DMS79 treated with DMSO at 0.1 percent for 48 hours (cell line): ENCODE data around the gene CALD1.

Experiments
- DNase-seq: peaks from one replicate; lab custom pipeline; 2025; lab: John Stamatoyannopoulos, UW

CALD1 gene, protein sequence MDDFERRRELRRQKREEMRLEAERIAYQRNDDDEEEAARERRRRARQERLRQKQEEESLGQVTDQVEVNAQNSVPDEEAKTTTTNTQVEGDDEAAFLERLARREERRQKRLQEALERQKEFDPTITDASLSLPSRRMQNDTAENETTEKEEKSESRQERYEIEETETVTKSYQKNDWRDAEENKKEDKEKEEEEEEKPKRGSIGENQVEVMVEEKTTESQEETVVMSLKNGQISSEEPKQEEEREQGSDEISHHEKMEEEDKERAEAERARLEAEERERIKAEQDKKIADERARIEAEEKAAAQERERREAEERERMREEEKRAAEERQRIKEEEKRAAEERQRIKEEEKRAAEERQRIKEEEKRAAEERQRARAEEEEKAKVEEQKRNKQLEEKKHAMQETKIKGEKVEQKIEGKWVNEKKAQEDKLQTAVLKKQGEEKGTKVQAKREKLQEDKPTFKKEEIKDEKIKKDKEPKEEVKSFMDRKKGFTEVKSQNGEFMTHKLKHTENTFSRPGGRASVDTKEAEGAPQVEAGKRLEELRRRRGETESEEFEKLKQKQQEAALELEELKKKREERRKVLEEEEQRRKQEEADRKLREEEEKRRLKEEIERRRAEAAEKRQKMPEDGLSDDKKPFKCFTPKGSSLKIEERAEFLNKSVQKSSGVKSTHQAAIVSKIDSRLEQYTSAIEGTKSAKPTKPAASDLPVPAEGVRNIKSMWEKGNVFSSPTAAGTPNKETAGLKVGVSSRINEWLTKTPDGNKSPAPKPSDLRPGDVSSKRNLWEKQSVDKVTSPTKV

DNA sequence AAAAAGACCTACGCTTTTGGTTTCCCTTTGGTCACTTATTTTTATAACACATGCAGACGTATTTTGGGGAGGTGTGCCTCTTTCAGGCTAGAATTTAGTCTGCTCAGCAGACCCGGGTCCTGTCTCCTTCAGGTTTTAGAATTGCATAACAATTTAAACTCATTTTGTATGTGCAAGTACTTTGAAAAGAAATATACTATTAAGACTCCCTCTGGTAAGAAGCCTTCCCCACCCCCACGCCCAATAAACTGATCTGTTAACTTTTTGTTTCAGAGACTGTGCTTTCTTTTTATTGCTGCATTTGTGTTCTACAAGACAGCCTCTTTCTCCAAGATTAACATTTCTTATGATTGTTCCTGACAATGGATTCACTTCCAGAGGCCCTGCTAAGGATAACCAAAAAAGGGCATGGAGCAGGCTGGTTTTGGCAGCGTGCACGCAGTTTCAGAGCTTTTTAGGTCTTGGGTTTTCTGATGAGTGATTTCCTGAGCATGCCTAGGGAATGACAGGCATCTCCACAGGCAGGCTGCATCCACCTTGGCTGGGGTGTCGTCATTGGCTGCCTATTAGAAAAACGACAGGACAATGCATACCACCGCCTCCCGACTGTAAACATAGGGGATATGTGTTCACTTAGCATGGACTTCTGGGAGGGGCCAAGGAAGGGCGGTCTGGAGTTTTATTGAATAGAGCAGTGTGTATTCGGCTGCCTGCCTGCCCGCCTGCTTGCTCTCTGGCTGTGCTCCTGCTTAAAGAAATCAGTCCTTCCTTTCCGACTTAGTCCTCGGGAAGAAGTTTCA, at the start of gene CALD1:
CALD1 (plus strand) TSS at position 694 of the 800 bp plus-strand sequence. CDS start 88,100 bp downstream, outside the sequence.
- no peak for DNase-seq

DNA sequence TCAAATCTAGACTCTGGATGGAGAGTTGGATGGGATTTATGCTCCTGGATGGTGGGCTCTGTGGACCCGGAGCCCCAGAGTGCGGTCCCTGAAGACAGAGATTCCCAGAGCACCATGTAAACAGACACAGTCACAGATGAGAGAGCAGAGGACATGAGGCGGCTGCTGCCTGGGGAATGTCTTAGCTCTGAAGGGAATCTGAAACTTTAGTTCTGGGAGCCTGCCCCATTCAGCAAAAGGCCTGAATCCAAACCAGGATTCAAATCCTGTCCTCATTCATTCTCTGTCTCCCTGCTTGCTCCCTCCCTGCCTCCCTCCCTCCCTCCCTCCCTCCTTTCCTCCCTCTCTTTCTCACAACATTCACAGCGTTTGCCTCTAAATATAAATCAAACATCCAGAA, 49.5 kb upstream of the CALD1 start:
- DNase-seq, result no peak

DNA sequence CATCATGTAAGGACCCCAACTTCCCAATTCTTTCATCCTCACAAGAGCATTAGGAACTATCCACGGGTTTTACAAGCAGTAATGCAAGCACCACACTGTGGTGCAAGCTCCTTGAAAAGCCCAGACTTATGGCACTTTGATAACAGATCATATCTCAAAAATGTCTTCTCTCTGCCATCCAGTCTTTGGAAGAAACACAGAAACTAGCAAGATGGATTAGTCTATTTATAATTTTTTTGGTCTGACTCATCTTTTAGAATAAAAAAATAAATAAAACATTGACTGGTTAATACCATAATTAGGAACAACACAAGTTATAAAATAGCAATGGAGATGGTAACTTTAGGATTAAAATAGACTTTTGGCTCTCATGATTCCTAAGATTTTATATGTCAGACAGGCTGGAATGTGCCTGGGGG, 49.0 kb upstream of the CALD1 start:
- DNase-seq, result no peak

GRCh38 chr7:134731616-134732015, 47.8 kb upstream of the CALD1 start:
- no peak for DNase-seq

- DNase-seq, result no peak
These were observed 46.7 kb upstream of the CALD1 start for GRCh38 chr7:134732728-134733127.

DNA sequence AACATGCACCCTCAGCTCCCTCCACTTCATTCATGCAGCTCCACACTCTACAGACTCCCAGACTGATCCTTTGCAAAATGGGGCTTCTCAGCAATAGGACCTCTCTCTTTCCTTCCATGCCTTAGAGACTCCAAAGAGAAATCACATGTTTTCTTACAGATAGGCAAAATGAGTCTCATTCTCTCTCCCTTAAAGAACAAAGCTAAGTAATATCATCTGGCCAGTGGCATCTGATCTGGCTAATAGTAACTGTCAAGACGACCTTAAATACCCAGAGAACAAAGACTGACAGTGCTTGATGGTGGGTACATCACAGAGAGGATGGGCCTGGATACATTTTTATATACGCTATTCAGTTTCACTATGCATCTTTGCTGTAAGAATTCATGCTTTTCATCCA, 43.1 kb upstream of the CALD1 start:
- DNase-seq, result no peak

DNA sequence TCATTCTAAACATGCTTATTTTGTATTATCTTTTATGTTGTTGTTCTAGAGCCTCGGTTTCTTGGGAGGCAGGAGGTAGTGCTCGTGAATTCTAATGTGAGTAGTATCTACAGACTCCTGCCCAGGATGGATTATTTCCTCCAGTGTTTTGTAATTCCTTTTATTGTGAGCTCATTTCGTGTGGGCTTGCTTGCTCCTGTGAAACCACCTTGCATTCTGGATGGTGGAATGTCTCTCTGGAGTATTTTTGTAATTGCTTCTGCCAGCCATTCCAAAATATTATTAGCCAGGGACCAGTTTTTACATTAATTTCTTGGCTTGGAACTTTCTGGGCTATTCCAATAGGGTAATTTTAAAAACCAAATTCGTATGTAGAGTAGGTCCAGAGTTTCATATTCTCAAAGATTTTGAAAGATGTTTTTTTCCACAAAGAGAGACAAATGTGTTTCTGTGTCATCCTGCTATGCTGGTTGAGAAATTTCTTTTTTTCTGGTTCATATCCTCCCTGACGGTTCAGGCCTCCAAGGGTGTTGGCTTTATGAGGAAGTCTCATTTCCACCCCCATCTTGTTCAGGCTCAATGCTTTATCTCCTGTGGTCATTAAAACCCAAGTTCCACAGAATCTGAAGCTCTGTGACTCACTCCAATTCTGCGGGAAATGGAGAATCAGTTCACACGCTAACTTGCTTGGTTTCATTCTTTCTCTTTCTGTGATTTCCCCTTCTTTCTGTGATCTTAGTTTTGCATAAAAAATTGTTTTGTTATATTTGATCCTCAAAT, 41.7 kb upstream of the CALD1 start:
- no peak for DNase-seq

DNA sequence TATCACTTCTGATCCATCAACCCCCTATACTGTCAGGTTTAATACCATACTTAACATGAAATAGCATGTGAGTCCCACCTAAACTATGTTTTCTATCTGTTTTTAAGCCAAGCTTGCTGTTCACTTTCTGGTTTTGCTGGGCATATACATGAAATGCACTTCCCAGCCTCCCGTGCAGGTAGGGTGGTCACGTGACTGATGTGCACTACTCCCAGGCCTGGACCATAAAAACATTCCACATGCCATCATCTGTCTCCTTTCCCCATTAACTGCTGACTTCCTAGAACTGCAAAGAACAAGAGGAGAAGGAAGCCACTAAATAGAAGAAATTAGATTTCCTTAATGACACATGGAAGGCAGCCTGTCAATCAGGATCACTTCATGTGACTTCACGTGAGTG, 40.1 kb upstream of the CALD1 start:
- DNase-seq, result no peak

GRCh38 chr7:134740376-134740775, 39.1 kb upstream of the CALD1 start:
- no peak for DNase-seq

DNA sequence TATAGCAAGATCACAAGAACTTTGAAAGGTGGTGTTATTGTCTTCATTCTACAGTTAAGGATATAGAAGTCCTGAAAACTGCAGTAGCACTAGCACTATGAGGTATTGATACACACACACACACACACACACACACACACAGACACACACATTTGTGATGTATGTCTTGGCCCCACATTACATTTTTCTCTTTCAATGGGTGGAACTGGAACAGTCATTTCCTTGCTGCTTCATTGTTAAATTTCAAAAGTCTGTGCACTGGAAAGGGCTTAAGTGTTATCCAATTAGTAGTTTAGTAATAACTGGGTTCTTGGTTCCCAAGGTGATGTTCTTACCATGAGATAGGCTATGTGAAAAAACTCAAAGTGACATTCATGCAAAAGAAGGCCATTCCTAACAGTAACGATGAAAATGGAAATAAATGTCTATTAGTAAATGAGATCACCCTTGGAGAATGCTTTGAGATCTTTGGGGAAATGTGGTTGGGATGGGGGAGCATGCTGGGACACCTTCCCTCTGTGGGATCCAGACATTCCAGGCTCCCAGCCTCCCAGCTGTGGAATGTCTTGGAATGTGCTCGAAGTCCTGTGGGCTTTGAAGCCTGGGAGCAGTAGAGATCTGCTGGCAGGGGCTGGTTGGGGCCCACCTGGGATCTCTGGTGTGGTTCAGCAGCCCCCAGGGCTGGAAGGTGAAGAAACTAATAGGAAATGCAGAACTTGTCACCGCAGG, 37.4 kb upstream of the CALD1 start:
- no peak for DNase-seq

- no peak for DNase-seq
These were observed 36.6 kb upstream of the CALD1 start for GRCh38 chr7:134742688-134743350.

- DNase-seq, result no peak
These were observed 34.9 kb upstream of the CALD1 start for GRCh38 chr7:134744569-134744968.

GRCh38 chr7:134747326-134747725, 32.1 kb upstream of the CALD1 start:
- DNase-seq, result no peak

DNA sequence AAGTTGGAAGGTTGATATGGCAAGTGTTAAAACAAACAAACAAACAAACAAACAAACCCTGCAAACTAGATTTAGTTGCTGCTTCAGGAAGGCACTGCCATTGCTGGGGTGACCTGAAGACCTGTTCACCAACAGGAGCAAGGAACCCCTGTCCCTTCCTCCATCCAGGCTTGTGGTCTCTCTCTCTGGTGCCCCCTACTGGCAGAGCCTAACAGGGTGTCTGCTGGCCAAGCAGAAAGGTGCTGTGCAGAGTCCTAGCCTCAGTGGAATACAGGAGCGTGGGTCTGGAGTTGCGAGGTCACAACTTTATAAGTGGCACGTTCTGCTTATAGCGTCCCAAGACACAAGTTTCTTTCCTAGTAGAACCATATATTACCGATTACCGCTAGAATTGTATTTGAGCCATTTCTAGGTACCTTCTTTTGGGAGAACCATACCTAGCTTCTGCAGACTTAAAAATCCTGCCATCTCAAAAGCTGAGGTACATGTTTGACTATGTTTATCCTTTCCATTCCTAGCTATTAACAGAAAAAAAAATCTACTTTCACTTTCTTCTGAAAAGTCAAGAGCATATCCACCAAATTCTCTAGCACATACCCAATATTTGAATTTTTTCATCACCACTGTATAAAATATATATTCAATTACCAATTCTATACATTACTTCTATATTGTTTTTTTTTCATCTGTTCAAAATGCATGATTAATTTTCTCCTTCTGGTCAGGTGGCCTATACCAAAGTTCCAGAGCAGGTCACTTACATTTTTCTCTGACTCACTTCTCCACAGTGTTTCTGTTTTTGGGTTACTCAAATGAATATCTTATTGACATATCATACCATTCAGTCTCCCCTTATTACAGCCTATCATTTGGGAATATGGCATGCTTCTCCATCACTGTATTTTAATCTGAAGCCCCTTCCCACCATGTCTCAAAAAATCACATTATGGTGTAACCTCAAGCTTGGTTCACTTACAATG, 29.1 kb upstream of the CALD1 start:
- no peak for DNase-seq

- no peak for DNase-seq
These were observed 27.3 kb upstream of the CALD1 start for GRCh38 chr7:134752006-134752760.

GRCh38 chr7:134755422-134756022, 23.9 kb upstream of the CALD1 start:
- DNase-seq, result no peak

DNA sequence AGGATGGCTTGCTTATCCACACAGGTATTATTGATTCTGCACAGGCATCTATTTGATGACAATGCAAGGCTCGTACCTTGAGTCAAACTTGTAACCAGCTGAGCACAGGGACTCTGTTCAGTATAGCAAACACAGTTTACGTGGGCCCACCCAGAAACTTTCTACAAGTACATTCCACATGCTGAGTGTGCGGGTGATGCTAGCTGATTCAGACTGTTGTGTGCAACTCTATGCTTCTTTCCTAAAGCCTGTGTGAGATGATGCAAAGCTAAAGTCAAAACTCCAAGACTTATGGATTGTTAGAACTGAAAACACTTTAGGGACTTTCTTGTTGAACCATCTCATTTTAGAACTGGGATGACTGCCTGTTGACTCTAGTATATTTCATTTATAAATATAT, 21.5 kb upstream of the CALD1 start:
- DNase-seq, result no peak

DNA sequence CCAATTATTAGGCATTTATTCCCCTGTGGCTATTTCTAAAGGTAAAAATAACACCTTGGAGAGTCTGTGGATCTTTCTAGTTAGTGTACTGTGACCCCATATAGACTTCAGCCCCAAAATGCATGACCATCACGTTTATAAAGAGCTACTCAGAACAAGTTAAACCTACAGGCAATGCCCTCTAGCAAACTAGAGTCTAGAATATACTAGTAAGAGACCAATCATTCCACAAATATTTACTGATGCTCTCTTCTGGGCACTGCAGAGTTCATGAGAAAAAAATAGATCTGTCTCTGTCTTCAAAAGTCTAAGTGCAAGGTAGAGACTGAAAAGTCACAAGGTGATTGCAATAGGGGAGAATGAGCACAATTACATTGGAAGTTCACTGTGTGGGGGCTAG, 20.5 kb upstream of the CALD1 start:
- DNase-seq, result no peak
